OCI-LY1 (cell line): ENCODE data around the gene EEF2K.

ENCODE experiments used
- CTCF ChIP-seq: fragments of 200-600 bp; sonication (generic), shearing (Covaris generic); IDR thresholded peaks from 2 replicates; pipeline ENCODE4 v1.5.1; 2017; ENCODE audit warnings: mild to moderate bottlenecking, antibody characterized with exemption, low read length, moderate library complexity, mixed read lengths
- EZH2 ChIP-seq: fragments of 200-600 bp; sonication (generic), shearing (Covaris generic); IDR thresholded peaks from 2 replicates; pipeline ENCODE4 v1.8.0; 2017; ENCODE audit warnings: borderline replicate concordance, mixed run types, mild to moderate bottlenecking, antibody characterized with exemption, low read length, moderate library complexity, mixed read lengths

GRCh38 chr16:22177968-22178930 is 27.8 kb upstream of the EEF2K start:
- TF ChIP-seq CTCF (no peak), EZH2 (no peak)
